Measurements from ENCODE around the gene BLM. TPM values are rescaled to one million over a fixed set of nuclear protein-coding genes. Genes with fewer than 3 reads are reported as not detected.

BLM gene
- total and polyA plus RNA-seq, 2 of the 8 experiments (the other 6 are each of a cell fraction or from before 2014, with no cell fraction given): 15.2 to 46.7 TPM

DNA sequence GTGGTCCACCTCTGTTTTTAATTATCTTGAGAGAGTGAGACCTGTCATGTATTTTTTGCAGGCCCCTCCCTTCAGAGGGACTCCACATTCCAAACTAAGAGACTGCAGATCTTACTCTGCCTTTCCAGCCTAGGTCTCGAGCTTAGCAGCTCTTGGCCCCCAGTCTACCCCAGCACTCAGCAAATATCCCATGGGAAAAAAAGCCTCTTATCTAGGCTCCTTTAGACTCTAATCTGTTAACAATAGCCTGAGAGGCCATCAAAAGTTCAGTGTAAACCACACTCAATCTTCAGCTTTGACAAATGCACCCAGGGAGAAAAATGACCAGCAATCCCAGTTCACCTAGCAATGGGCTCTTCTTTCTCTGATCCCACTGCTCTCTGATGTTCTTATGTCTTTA, 8.6 kb upstream of the BLM start (continued):
- TF ChIP-seq, protein P1, sequence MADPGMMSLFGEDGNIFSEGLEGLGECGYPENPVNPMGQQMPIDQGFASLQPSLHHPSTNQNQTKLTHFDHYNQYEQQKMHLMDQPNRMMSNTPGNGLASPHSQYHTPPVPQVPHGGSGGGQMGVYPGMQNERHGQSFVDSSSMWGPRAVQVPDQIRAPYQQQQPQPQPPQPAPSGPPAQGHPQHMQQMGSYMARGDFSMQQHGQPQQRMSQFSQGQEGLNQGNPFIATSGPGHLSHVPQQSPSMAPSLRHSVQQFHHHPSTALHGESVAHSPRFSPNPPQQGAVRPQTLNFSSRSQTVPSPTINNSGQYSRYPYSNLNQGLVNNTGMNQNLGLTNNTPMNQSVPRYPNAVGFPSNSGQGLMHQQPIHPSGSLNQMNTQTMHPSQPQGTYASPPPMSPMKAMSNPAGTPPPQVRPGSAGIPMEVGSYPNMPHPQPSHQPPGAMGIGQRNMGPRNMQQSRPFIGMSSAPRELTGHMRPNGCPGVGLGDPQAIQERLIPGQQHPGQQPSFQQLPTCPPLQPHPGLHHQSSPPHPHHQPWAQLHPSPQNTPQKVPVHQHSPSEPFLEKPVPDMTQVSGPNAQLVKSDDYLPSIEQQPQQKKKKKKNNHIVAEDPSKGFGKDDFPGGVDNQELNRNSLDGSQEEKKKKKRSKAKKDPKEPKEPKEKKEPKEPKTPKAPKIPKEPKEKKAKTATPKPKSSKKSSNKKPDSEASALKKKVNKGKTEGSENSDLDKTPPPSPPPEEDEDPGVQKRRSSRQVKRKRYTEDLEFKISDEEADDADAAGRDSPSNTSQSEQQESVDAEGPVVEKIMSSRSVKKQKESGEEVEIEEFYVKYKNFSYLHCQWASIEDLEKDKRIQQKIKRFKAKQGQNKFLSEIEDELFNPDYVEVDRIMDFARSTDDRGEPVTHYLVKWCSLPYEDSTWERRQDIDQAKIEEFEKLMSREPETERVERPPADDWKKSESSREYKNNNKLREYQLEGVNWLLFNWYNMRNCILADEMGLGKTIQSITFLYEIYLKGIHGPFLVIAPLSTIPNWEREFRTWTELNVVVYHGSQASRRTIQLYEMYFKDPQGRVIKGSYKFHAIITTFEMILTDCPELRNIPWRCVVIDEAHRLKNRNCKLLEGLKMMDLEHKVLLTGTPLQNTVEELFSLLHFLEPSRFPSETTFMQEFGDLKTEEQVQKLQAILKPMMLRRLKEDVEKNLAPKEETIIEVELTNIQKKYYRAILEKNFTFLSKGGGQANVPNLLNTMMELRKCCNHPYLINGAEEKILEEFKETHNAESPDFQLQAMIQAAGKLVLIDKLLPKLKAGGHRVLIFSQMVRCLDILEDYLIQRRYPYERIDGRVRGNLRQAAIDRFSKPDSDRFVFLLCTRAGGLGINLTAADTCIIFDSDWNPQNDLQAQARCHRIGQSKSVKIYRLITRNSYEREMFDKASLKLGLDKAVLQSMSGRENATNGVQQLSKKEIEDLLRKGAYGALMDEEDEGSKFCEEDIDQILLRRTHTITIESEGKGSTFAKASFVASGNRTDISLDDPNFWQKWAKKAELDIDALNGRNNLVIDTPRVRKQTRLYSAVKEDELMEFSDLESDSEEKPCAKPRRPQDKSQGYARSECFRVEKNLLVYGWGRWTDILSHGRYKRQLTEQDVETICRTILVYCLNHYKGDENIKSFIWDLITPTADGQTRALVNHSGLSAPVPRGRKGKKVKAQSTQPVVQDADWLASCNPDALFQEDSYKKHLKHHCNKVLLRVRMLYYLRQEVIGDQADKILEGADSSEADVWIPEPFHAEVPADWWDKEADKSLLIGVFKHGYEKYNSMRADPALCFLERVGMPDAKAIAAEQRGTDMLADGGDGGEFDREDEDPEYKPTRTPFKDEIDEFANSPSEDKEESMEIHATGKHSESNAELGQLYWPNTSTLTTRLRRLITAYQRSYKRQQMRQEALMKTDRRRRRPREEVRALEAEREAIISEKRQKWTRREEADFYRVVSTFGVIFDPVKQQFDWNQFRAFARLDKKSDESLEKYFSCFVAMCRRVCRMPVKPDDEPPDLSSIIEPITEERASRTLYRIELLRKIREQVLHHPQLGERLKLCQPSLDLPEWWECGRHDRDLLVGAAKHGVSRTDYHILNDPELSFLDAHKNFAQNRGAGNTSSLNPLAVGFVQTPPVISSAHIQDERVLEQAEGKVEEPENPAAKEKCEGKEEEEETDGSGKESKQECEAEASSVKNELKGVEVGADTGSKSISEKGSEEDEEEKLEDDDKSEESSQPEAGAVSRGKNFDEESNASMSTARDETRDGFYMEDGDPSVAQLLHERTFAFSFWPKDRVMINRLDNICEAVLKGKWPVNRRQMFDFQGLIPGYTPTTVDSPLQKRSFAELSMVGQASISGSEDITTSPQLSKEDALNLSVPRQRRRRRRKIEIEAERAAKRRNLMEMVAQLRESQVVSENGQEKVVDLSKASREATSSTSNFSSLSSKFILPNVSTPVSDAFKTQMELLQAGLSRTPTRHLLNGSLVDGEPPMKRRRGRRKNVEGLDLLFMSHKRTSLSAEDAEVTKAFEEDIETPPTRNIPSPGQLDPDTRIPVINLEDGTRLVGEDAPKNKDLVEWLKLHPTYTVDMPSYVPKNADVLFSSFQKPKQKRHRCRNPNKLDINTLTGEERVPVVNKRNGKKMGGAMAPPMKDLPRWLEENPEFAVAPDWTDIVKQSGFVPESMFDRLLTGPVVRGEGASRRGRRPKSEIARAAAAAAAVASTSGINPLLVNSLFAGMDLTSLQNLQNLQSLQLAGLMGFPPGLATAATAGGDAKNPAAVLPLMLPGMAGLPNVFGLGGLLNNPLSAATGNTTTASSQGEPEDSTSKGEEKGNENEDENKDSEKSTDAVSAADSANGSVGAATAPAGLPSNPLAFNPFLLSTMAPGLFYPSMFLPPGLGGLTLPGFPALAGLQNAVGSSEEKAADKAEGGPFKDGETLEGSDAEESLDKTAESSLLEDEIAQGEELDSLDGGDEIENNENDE (IDR thresholded peaks at IDR 0.05; ENCODE audit: insufficient replicate concordance, low read length): no peak
- TF ChIP-seq JUN (IDR thresholded peaks at IDR 0.05; ENCODE audit: low read depth, low read length) (no peak), HDAC2 (IDR thresholded peaks at IDR 0.05; ENCODE audit: borderline replicate concordance in 1 of 2, low read depth in 2 of 2, low read length in 2 of 2) (no peak), RAD21 (IDR thresholded peaks at IDR 0.05 in 1 of 2, conservative IDR thresholded peaks at IDR 0.05 in 1 of 2; ENCODE audit: low read depth in 2 of 2, low read length in 2 of 2) (no peak), SIX5 (IDR thresholded peaks at IDR 0.05; ENCODE audit: low read depth, low read length) (no peak), MAFK (IDR thresholded peaks at IDR 0.05; ENCODE audit: low read depth, low read length) (no peak), ASH2L (IDR thresholded peaks at IDR 0.05; ENCODE audit: low read length) (no peak), KDM5A (IDR thresholded peaks at IDR 0.05; ENCODE audit: low read length) (no peak), BRCA1 (IDR thresholded peaks at IDR 0.05; ENCODE audit: low read depth, low read length) (no peak), CBX8 (IDR thresholded peaks at IDR 0.05; ENCODE audit: borderline replicate concordance, low read depth, low read length) (no peak), POU5F1 (IDR thresholded peaks at IDR 0.05; ENCODE audit: low read depth, low read length) (no peak), TBP (IDR thresholded peaks at IDR 0.05; ENCODE audit: low read depth, low read length) (no peak)

Measured in H1 (cell line).